ENCODE data around the gene IL12RB2.

GRCh38 chr1:67404212-67404620 is 96.5 kb downstream of the IL12RB2 start:
- no peak for TF ChIP-seq GATA2 (IDR thresholded peaks at IDR 0.05; ENCODE audit: low read depth, low read length)
- no peak for TF ChIP-seq GATA3 (IDR thresholded peaks at IDR 0.05; ENCODE audit: low read depth, low read length)
